ENCODE results near the gene TOM1L2.
"Not testable (repeated sequence)": the region's sequence is repeated elsewhere in the genome, so short reads cannot be mapped to it uniquely, and the experiment has no call there.

The TOM1L2 gene

DNA sequence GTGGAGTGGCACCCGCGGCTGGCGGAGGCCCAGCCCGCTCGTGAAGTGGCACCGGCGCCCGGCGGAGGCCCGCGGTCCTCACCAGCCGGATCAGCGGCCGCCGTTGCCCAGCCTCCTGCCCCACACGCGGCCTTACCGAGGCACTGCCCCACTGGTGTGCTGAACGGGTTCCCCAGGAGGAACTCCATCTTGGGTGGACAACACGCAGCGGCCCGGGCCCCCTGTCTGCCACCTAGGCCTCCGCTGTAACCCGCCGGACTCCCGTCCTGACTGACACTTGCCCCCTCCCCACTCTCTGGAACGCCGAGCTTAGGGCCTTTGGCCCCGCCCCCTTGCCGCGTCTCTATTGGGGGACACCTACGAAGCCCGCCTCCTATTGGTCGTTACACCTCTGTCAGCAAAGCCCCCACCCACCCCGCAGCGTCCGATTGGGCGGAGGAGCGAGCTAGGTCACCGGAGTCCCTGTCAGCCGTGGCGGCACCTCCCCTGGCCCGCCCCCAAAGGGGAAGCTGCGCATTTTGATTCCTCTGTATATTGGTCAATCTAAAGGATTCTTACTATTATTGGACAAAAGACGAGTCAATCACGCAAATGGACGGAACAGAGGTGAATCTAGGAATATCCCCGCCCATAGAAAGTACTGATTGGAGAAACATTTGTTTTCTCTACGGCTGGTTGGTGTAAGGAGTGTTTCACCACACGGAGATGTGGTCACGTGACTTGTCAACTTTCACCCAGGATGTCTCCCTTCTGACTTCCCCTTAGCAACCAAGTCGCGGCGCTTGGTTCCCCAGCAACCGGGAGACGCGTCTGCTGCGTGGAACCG, at the start of gene TOM1L2, which contains the start of gene DRC3:
TSS of gene TOM1L2 (minus strand) at position 275 of the 826 bp plus-strand sequence. CDS start at position 188, 87 bp downstream.
TSS of gene DRC3 (plus strand) at position 737 of the 826 bp plus-strand sequence. CDS start 4,737 bp downstream, outside the sequence.
- DNase-seq = peak; percentile 100

GRCh38 chr17:18021372-18021771, 49.2 kb upstream of the TOM1L2 start:
- no peak for DNase-seq

DNA sequence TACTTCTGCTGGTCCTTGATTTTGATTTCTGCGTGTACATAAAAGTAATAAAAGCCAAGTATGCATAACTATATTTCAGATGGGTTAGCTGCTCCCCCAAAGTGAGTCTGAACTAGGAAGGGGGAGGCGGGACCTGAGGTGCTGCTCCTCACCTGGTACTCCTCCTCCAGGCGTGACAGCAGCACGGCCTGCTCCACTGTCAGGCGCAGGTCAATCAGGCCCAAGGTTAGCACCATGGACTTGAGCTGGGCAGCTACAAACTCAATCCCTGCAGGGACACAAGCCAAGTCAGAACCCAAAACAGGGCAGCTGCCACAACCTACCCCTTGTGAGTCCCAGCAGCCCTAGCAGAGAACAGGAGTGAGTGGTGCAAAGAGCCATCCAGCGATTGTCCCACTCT, 48.8 kb upstream of the TOM1L2 start:
- no peak for DNase-seq

- DNase-seq = no peak
These were observed 47.6 kb upstream of the TOM1L2 start for GRCh38 chr17:18019838-18020154.

- no peak for DNase-seq
These were observed 46.3 kb upstream of the TOM1L2 start for GRCh38 chr17:18018411-18018921.

GRCh38 chr17:18017958-18018357, 45.8 kb upstream of the TOM1L2 start:
- no peak for DNase-seq

DNA sequence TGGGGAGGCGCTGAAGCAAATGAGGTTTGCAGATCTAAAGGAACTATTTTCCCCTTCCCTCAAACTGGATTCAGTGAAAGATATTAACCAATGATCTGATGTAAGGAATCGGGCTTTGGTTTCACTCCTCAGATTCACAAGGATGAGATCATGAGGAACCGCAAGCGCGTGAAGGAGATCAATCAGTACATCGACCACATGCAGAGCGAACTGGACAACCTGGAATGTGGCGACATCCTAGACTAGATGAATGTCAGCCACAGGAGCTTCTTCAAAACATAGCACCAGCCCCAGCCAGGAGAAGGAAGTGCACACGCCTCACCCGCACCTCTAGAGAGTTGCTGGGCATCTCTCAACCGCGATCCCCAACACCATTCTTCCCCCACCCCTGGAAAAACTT, 44.2 kb upstream of the TOM1L2 start:
- DNase-seq = no peak

- DNase-seq = no peak
These were observed 43.4 kb upstream of the TOM1L2 start for GRCh38 chr17:18015593-18015992.

DNA sequence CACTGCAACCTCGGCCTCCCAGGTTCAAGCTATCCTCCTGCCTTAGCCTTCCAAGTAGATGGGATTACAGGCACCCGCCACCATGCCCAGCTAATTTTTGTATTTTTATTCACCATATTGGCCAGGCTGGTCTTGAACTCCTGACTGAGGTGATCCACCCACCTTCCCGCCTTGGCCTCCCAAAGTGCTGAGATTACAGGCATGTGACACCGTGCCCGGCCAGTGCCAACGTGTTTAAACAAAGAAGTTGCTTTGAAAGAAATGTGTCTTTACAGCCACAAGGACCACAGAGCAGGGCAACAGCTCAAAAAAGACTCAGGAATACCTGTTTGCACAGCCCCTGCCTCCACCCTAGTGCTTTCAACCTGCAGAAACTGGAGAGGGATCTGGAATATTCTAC, 41.8 kb upstream of the TOM1L2 start:
- DNase-seq = no peak

GRCh38 chr17:18011286-18011685, 39.1 kb upstream of the TOM1L2 start:
- DNase-seq = no peak

GRCh38 chr17:18009609-18010420, 37.6 kb upstream of the TOM1L2 start:
- DNase-seq = no peak

DNA sequence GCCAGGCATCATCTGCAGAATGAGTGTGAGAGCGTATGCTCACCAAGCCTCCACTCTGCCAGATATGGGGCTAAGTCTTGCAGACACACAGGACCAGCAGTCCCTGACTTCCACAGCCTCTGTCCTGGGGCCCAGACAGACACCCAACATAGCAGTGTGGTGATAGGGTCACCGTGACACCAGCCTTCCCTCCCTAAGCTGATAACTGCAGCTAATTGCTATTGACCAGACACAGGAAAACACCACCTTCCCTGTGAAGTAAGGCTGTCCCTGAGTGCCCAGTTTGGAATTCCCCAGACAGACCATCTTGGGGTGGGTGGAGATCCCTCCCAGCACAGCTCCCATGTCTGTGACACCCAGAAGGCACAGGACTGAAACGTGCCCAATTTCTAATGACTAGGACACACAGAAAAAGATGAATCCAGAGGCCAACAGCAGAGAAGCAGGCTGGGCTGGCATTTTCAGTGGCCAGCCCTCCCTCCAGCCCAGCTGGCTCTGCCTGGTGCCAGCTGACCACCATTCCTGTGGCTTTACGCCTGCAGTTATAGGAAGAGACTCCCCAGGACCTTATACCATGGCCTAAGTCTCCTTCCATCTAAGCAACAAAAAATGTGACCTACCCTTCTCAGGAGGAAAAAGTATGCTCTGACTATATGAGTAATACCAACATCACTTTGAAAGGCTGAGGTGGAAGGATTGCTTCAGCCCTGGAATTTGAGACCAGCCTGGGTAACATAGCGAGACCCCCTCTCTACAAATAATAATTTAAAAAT, 36.5 kb upstream of the TOM1L2 start:
- DNase-seq = no peak

GRCh38 chr17:18006495-18007239, 34.5 kb upstream of the TOM1L2 start:
- DNase-seq = no peak

- DNase-seq = no peak
These were observed 33.3 kb upstream of the TOM1L2 start for GRCh38 chr17:18005496-18005895.

DNA sequence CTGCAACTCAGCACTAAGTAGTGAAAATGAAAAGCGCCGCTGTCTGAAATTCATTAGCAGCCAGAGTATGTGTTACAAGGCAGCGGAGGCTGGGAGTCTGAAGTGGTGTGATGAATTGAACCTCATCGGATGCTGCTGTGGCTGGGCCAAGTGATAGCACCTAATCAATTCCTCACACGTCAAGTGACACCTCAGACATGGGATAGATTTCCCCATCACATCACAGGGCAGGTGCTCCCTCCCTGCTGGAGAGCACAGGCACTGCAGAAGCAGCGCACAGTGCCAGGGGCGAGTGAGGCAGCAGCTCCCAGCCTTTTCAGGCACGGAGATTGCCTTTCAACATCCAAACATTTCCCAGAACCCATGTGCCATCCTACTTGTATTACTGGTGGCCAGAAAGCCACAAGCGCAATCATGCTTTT, 32.7 kb upstream of the TOM1L2 start:
- no peak for DNase-seq

DNA sequence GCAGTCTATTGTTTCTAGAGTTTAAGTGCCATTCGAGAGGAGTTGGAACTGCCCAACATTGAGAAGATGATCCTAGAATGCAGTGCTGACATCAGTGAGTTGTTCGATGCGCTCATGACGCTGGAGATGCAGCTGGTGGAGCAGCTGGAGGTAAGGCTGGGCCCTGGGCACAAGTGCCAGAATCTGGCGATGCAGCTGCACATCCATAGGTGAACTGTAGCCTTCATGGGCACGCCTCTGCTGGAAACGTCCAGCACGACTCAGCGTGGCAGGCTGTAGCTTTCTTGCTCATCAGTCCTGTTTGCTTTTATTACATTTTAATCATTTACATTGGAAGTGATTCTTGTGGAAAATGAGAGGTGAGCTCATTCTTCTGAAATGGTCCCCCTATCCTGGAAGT, 32.1 kb upstream of the TOM1L2 start:
- DNase-seq = no peak

DNA sequence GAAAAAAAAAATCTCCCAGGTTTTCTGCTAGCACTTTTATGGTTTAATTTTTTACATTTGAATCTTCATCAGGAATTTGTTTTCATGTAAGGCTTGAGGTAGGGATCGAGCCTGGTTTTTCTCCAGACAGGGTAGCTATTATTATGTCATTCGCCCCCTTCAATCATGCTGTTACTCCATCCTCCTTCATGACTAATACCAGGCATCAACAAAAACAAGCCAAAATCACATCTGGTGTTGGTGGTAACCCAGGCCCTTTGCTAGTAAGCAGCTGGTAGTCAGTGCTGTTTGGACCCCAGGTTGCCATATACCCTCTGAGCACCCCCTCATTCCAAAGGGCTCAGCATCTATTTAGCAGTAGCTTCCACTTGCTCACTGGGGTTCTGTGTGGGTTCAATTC, 30.0 kb upstream of the TOM1L2 start:
- DNase-seq = no peak

GRCh38 chr17:18000030-18000408, 27.8 kb upstream of the TOM1L2 start:
- DNase-seq = no peak

DNA sequence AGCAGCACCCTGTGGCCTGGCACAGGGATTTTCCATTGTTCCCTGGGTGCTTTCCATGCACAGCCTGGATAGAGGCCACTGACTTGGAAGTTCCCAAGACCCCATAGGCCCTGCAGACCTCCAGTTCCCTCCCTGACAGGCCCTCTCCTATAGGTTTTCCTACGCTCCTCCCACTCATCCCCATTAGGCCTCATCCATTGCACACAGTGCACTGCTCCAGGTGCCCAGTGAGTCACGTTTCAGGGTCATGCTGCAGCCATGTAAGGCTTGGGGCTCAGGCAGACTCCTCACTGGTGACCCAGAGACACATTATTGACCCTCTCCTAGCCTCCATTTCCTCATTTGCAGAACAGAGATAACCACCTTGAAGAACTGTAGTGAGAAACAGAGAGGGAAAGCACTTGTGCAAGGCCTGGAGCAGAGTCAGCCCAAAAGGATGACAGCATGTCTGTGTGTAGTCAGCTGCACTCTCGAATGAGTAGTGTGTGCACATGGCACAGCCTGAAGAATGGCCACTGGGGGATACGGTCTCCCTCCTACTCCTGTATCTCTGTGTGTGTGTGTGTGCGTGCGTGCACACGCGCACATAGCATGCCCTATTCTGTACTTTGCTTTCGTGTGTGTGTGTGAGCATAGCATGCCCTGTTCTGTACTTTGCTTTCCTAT, 27.3 kb upstream of the TOM1L2 start:
- no peak for DNase-seq

GRCh38 chr17:17998934-17999333, 26.7 kb upstream of the TOM1L2 start:
- DNase-seq = no peak

DNA sequence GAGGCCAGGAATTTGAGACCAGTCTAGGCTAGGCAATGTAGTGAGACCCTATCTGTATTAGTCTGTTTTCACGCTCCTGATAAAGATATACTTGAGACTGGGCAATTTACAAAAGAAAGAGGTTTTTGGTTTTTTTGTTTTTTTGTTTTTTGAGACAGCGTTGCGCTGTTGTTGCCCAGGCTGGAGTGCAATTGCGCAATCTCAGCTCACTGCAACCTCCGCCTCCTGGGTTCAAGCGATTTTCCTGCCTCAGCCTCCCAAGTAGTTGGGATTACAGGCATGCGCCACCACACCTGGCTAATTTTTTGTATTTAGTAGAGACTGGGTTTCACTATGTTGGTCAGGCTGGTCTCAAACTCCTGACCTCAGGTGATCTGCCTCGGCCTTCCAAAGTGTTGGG, 23.7 kb upstream of the TOM1L2 start:
- not testable (repeated sequence) for DNase-seq

Data from activated effector memory CD4-positive, alpha-beta T cell treated with Interleukin-2 at 50 U/mL for 16 hours (primary cell).